HepG2 (cell line): ENCODE results near the gene CSTPP1. TPM values are rescaled to one million over a fixed set of nuclear protein-coding genes. Genes with fewer than 3 reads are reported as not detected.

Source experiments
- ATAC-seq: fragments of 200-7000 bp; cut with Tn5 transposase; 3 replicates; pipeline ENCODE4 v1.9.1; 2020; ENCODE audit warnings: mild to moderate bottlenecking, moderate library complexity
- BruUV-seq: library from RNA; stranded (reverse); fragments of 400-500 nt; replicated peaks from 2 replicates; lab custom pipeline; 2021; lab: Mats Ljungman, UMichigan
- CTCF ChIA-PET: fragments of 300-600 bp; formaldehyde crosslinking; extraction: SDS; loops from one replicate; lab custom pipeline; 2021; ENCODE audit warnings: low total read pairs, inconsistent platforms, low intra/inter-chr PET ratio; lab: Yijun Ruan, JAX
- POLR2A ChIA-PET: fragments of 350-600 bp; sonication (Branson Sonifier 250); formaldehyde crosslinking; loops from one replicate; lab custom pipeline; 2020; ENCODE audit warnings: antibody characterized with exemption, inconsistent platforms; lab: Yijun Ruan, JAX
- DNase-seq: peaks from one replicate; pipeline ENCODE4 v3.0.0-alpha.2; 2015; ENCODE audit warnings: low spot score
- FAIRE-seq: peaks from 3 replicates; lab custom pipeline; 2011; peaks lifted over from hg19 to GRCh38; lab: Jason Lieb, UNC
- H2AFZ ChIP-seq: one replicate; pipeline ENCODE4 v1.6.1; 2011; ENCODE audit warnings: low read length, inconsistent platforms
- H3K27ac ChIP-seq: fragments of 300-600 bp; 3 replicates; pipeline ENCODE4 v1.8.0; 2011; ENCODE audit warnings: mixed run types, mild to moderate bottlenecking, mixed read lengths, low read length, inconsistent platforms; ENCODE audit not compliant: insufficient read depth; ENCODE audit errors: extremely low read length
- H3K27me3 ChIP-seq, 2 experiments: fragments of 200-600 bp in 1 of 2; 2 replicates in 1 of 2; 3 replicates in 1 of 2; pipeline versions ENCODE4 v1.6.0 to v1.8.0; 2011; ENCODE audit warnings: low read length in 2 of 2, mild to moderate bottlenecking in 2 of 2, moderate library complexity in 2 of 2, inconsistent platforms in 1 of 2; ENCODE audit not compliant: insufficient read depth in 2 of 2, control insufficient read depth in 1 of 2
- H3K36me3 ChIP-seq, 2 experiments: fragments of 200-600 bp in 1 of 2; replicated peaks in 1 of 2; 2 replicates in 1 of 2; 3 replicates in 1 of 2; pipeline versions ENCODE4 v1.5.1 to v1.8.0; 2011; ENCODE audit warnings: low read length in 2 of 2, inconsistent platforms in 1 of 2; ENCODE audit not compliant: insufficient read depth in 2 of 2, control insufficient read depth in 1 of 2
- H3K4me1 ChIP-seq: 2 replicates; pipeline ENCODE4 v1.5.1; 2012; ENCODE audit warnings: low read length, inconsistent platforms; ENCODE audit not compliant: insufficient read depth
- H3K4me2 ChIP-seq: 2 replicates; pipeline ENCODE4 v1.6.0; 2011; ENCODE audit warnings: low read depth, low read length, inconsistent platforms
- H3K4me3 ChIP-seq, 3 experiments: fragments of 200-600 bp in 1 of 3; sonication (generic), shearing (Covaris generic) in 1 of 3; replicated peaks in 1 of 3; 2 replicates each; pipeline ENCODE4 v1.5.1; 2011 to 2016; ENCODE audit warnings: low read length in 3 of 3, inconsistent platforms in 2 of 3, low read depth in 2 of 3, mild to moderate bottlenecking in 2 of 3, control low read depth in 1 of 3, mixed read lengths in 1 of 3; ENCODE audit not compliant: insufficient read depth in 1 of 3
- H3K79me2 ChIP-seq: one replicate; pipeline ENCODE4 v1.6.1; 2011; ENCODE audit warnings: low read length, inconsistent platforms; ENCODE audit not compliant: insufficient read depth
- H3K9ac ChIP-seq: 2 replicates; pipeline ENCODE4 v1.6.0; 2011; ENCODE audit warnings: mild to moderate bottlenecking, low read depth, low read length, inconsistent platforms; ENCODE audit not compliant: insufficient read depth
- H3K9me3 ChIP-seq: 2 replicates; pipeline ENCODE4 v1.5.1; 2012; ENCODE audit warnings: mild to moderate bottlenecking, low read length
- H4K20me1 ChIP-seq: 2 replicates; pipeline ENCODE4 v1.6.0; 2011; ENCODE audit warnings: inconsistent platforms, mild to moderate bottlenecking, low read length, moderate library complexity; ENCODE audit not compliant: insufficient read depth
- ARID5B ChIP-seq: IDR thresholded peaks from 2 replicates; pipeline ENCODE4 v1.4.0; 2020; ENCODE audit warnings: mild to moderate bottlenecking, missing genetic modification reagents
- ATF4 ChIP-seq, 2 experiments: fragments of 450-650 bp in 1 of 2; sonication (generic) in 1 of 2; formaldehyde crosslinking; IDR thresholded peaks; 2 replicates each; pipeline versions ENCODE4 v1.5.0 to v1.8.0; 2020 to 2022; ENCODE audit warnings: mild to moderate bottlenecking in 1 of 2, missing genetic modification reagents in 1 of 2
- BATF2 ChIP-seq: sonication (generic); formaldehyde crosslinking; IDR thresholded peaks from 2 replicates; pipeline ENCODE4 v1.8.0; 2022; ENCODE audit warnings: mild to moderate bottlenecking, missing genetic modification reagents, moderate library complexity
- BCL6 ChIP-seq: IDR thresholded peaks from 2 replicates; pipeline ENCODE4 v1.6.1; 2016; ENCODE audit warnings: missing genetic modification reagents, missing compliant biosample characterization
- CC2D1A ChIP-seq: sonication (generic); formaldehyde crosslinking; IDR thresholded peaks from 2 replicates; pipeline ENCODE4 v1.8.1; 2023; ENCODE audit warnings: mild to moderate bottlenecking, missing genetic modification reagents
- DR1 ChIP-seq: sonication (generic); formaldehyde crosslinking; IDR thresholded peaks from 2 replicates; pipeline ENCODE4 v1.8.0; 2021; ENCODE audit warnings: mild to moderate bottlenecking, missing genetic modification reagents, inconsistent platforms
- MTF1 ChIP-seq: sonication (generic); formaldehyde crosslinking; IDR thresholded peaks from 2 replicates; pipeline ENCODE4 v1.5.0; 2020; ENCODE audit warnings: missing genetic modification reagents
- PHB2 ChIP-seq: fragments of 450-650 bp; IDR thresholded peaks from 2 replicates; pipeline ENCODE4 v1.6.1; 2018; ENCODE audit not compliant: partially characterized antibody
- POLR2A ChIP-seq, 2 experiments: IDR thresholded peaks; 2 replicates each; pipeline ENCODE4 v1.6.1; 2011; ENCODE audit warnings: low read depth in 2 of 2, low read length in 2 of 2, mild to moderate bottlenecking in 1 of 2, moderate library complexity in 1 of 2; ENCODE audit not compliant: insufficient read depth in 1 of 2
- RFX1 ChIP-seq: fragments of 450-650 bp; IDR thresholded peaks from 2 replicates; pipeline ENCODE4 v1.6.1; 2017
- SALL2 ChIP-seq: sonication (generic); formaldehyde crosslinking; IDR thresholded peaks from 2 replicates; pipeline ENCODE4 v1.8.1; 2023; ENCODE audit warnings: mild to moderate bottlenecking, missing genetic modification reagents, inconsistent platforms
- ZFP41 ChIP-seq: sonication (generic); formaldehyde crosslinking; IDR thresholded peaks from 2 replicates; pipeline ENCODE4 v1.4.0; 2020; ENCODE audit warnings: mild to moderate bottlenecking, missing genetic modification reagents, borderline replicate concordance
- ZNF576 ChIP-seq: sonication (generic); formaldehyde crosslinking; IDR thresholded peaks from 2 replicates; pipeline ENCODE4 v1.4.0; 2020; ENCODE audit warnings: mild to moderate bottlenecking, missing genetic modification reagents
- ZNF691 ChIP-seq: sonication (generic); formaldehyde crosslinking; IDR thresholded peaks from 2 replicates; pipeline ENCODE4 v1.4.0; 2020; ENCODE audit warnings: missing genetic modification reagents, low read depth, mild to moderate bottlenecking, borderline replicate concordance
- ZNF772 ChIP-seq: sonication (generic); formaldehyde crosslinking; IDR thresholded peaks from 2 replicates; pipeline ENCODE4 v1.5.0; 2020; ENCODE audit warnings: mild to moderate bottlenecking, missing genetic modification reagents
- WGBS: methylation state at CpG from one replicate; pipeline ENCODE4 v1.1.6; 2017; ENCODE audit warnings: low lambda C conversion rate; 5-methylcytosine and 5-hydroxymethylcytosine counted together
- in situ Hi-C: cut with HindIII; loops from 2 replicates; pipeline ENCODE4 v1.10.0; 2017; ENCODE audit warnings: low pct_unique_long_range_greater_than_20kb; ENCODE audit not compliant: extremely low pct_ligation_motif_present
- intact Hi-C: fragments of 100-400 bp; cut with micrococcal nuclease; formaldehyde crosslinking; loops from one replicate; pipeline ENCODE4 v1.10.0; 2022; ENCODE audit not compliant: unreplicated experiment
- polyA plus RNA-seq, 8 experiments: library from polyadenylated mRNA; depleted of rRNA in 3 of 8; stranded (reverse) in 7 of 8; unstranded in 1 of 8; fragments of >200 nt; fragmentation: Illumina TruSeq in 4 of 8; extraction: Trizol in 4 of 8; gene quantifications; 2 replicates each; pipeline versions ENCODE4 v1.2.1 to v1.2.3, GENCODE V29; 2011 to 2016; ENCODE audit warnings: low read depth in 4 of 8, missing spikeins in 1 of 8, mixed read lengths in 1 of 8; ENCODE audit not compliant: insufficient read depth in 1 of 8
- total RNA-seq, 5 experiments: library from RNA; depleted of rRNA; stranded (reverse); fragments of >200 nt; fragmentation: Illumina TruSeq; extraction: Trizol; gene quantifications; 2 replicates each; pipeline ENCODE4 v1.2.3, GENCODE V29; 2016; ENCODE audit warnings: low read depth in 1 of 5

Gene CSTPP1
- total and polyA plus RNA-seq, 2 of the 13 experiments (the other 11 are each of a cell fraction or from before 2014, with no cell fraction given), result 12.3 to 14.6 TPM

- in situ Hi-C loops, result no loop called here
- Histone ChIP-seq H3K27ac (no peak overlapping the region), H3K4me2 (no peak overlapping the region), H3K4me1 (no peaks in the 10 kb centered on the region)
- TF ChIP-seq RFX1, result no peak
- no peak for TF ChIP-seq PHB2
- no peak for TF ChIP-seq POLR2A (IDR thresholded peaks at IDR 0.05; ENCODE audit: insufficient read depth in 1 of 2, low read depth in 2 of 2, low read length in 2 of 2)
- no peak for TF ChIP-seq ZFP41
- no peak for TF ChIP-seq ZNF576
- TF ChIP-seq ARID5B, result no peak
- TF ChIP-seq SALL2 (CRISPR knock-in tag), result no peak
- TF ChIP-seq ZNF691 (CRISPR knock-in tag), result no peak
- TF ChIP-seq ZNF772, result no peak
- no peak for TF ChIP-seq DR1 (CRISPR knock-in tag)
- TF ChIP-seq ATF4 (CRISPR knock-in tag; IDR thresholded peaks at IDR 0.05), result no peak
- no peak for TF ChIP-seq BATF2 (CRISPR knock-in tag)
- no peak for TF ChIP-seq MTF1 (CRISPR knock-in tag)
- TF ChIP-seq CC2D1A (CRISPR knock-in tag), result no peak
- no peak for TF ChIP-seq BCL6 (CRISPR knock-in tag)
- TF ChIP-seq, all 625 proteins: peak for 0
- DNase-seq (no peak), ATAC-seq (no peak), FAIRE-seq (no peak)
- H2AFZ ChIP-seq, result no peak overlapping the region
- no peaks in the 10 kb centered on the region for H3K79me2 ChIP-seq
- H3K27me3 ChIP-seq, result no peaks in the 10 kb centered on the region
- H3K4me3 ChIP-seq, result no peak overlapping the region
- CTCF ChIA-PET, result no interaction called here
- H4K20me1 ChIP-seq, result no peaks in the 10 kb centered on the region
- H3K9me3 ChIP-seq, result no peaks in the 10 kb centered on the region
- intact Hi-C loops, result no loop called here
- H3K9ac ChIP-seq, result no peak overlapping the region
- no TSS peak for BruUV-seq
- H3K36me3 ChIP-seq, result 0 out of 5 replicates have a peak, but pooled peaks cover 0 to 1% of the 10 kb centered on the region in 2 experiments
- POLR2A ChIA-PET, result no interaction called here
- WGBS, result 93% methylated on average over 4 of the region's 4 CpGs
These were observed 171.7 kb downstream of the CSTPP1 start for GRCh38 chr11:47108214-47108613.
